Kidney (tissue), 14 donors: ENCODE results near the gene LYPD3. TPM values are rescaled to one million over a fixed set of nuclear protein-coding genes. Genes with fewer than 3 reads are reported as not detected.
A peak's percentile ranks its signal among the peaks of the same experiment; 100 is the strongest.

Source experiments
- DNase-seq, 5 donors: peaks; one replicate each; pipeline ENCODE4 v3.0.0-alpha.2; 2013 to 2020
- FAIRE-seq: peaks from 2 replicates; lab custom pipeline; 2012; peaks lifted over from hg19 to GRCh38; lab: Jason Lieb, UNC
- H3K27ac ChIP-seq, 2 donors: one replicate each; pipeline ENCODE4 v1.7.0; 2013; ENCODE audit warnings: low read depth in 2 of 2, low read length in 2 of 2, inconsistent platforms in 1 of 2
- H3K27me3 ChIP-seq: one replicate; pipeline ENCODE4 v1.7.1; 2013; ENCODE audit warnings: low read length, inconsistent platforms; ENCODE audit not compliant: control insufficient read depth, insufficient read depth
- H3K36me3 ChIP-seq, 3 donors: one replicate each; pipeline versions ENCODE4 v1.7.0 to v1.7.1; 2013; ENCODE audit warnings: low read length in 3 of 3, control low read depth in 1 of 3, inconsistent platforms in 1 of 3; ENCODE audit not compliant: insufficient read depth in 3 of 3, control insufficient read depth in 2 of 3
- H3K4me1 ChIP-seq, 3 donors: one replicate each; pipeline versions ENCODE4 v1.7.0 to v1.7.1; 2013; ENCODE audit warnings: low read length in 3 of 3, inconsistent platforms in 1 of 3, low read depth in 1 of 3; ENCODE audit not compliant: control insufficient read depth in 2 of 3, insufficient read depth in 2 of 3
- H3K4me3 ChIP-seq, 3 donors: one replicate each; pipeline versions ENCODE4 v1.7.0 to v1.8.1; 2013; ENCODE audit warnings: low read length in 3 of 3, control low read depth in 1 of 3, inconsistent platforms in 1 of 3
- H3K9ac ChIP-seq, 3 donors: one replicate each; pipeline versions ENCODE4 v1.7.0 to v1.7.1; 2013; ENCODE audit warnings: low read length in 3 of 3, control low read depth in 1 of 3, inconsistent platforms in 1 of 3
- H3K9me3 ChIP-seq, 3 donors: one replicate each; pipeline versions ENCODE4 v1.7.0 to v1.7.1; 2013; ENCODE audit warnings: low read length in 3 of 3, control low read depth in 1 of 3, inconsistent platforms in 1 of 3; ENCODE audit not compliant: control insufficient read depth in 2 of 3, insufficient read depth in 1 of 3
- intact Hi-C: fragments of 100-400 bp; cut with DNase I; formaldehyde crosslinking; loops from one replicate; pipeline ENCODE4 v1.11.1; 2022
- polyA plus RNA-seq: library from polyadenylated mRNA; stranded (reverse); fragments of 350-450 nt; fragmentation: Illumina TruSeq; extraction: RNeasy Lipid Tissue Mini Kit (QIAGEN cat#74804); gene quantifications from one replicate; pipeline ENCODE4 v1.2.3, GENCODE V29; 2014; ENCODE audit warnings: low read depth, low replicate concordance; ENCODE audit not compliant: insufficient read depth
- total RNA-seq: library from RNA; stranded (reverse); fragmentation: NEBNext Ultra II Directional; extraction: Animal tissue kit (Norgen Biotek cat#: 25700); gene quantifications from one replicate; pipeline ENCODE4 v1.2.1, GENCODE V29; 2021
- TF ChIP-seq, protein P1 (sequence below): IDR thresholded peaks from 3 replicates; pipeline ENCODE4 v1.5.1; 2012; ENCODE audit warnings: mild to moderate bottlenecking, moderate library complexity, borderline replicate concordance; ENCODE audit not compliant: insufficient read depth; ENCODE audit errors: extremely low read depth
- donor health status: control.
- donor health status: control.
- donor health status: control.
- donor health status: control.
- donor health status: control.
- donor health status: DM: yes; HTN: yes; CAD: no.
- donor health status: Normal renal cell carcinoma (clear cell type).

Gene LYPD3
- total and polyA plus RNA-seq, 2 donors from 2014 or later: 1.7 to 2.2 TPM

GRCh38 chr19:43467730-43468129 is 2.3 kb upstream of the LYPD3 start:
- H3K27me3 ChIP-seq: peaks cover 2% of the 10 kb centered on the region
- H3K4me3 ChIP-seq: no peak overlapping the region
- no peak for FAIRE-seq
- no peak overlapping the region for H3K9ac ChIP-seq
- H3K9me3 ChIP-seq: no peaks in the 10 kb centered on the region
- TF ChIP-seq, protein P1, sequence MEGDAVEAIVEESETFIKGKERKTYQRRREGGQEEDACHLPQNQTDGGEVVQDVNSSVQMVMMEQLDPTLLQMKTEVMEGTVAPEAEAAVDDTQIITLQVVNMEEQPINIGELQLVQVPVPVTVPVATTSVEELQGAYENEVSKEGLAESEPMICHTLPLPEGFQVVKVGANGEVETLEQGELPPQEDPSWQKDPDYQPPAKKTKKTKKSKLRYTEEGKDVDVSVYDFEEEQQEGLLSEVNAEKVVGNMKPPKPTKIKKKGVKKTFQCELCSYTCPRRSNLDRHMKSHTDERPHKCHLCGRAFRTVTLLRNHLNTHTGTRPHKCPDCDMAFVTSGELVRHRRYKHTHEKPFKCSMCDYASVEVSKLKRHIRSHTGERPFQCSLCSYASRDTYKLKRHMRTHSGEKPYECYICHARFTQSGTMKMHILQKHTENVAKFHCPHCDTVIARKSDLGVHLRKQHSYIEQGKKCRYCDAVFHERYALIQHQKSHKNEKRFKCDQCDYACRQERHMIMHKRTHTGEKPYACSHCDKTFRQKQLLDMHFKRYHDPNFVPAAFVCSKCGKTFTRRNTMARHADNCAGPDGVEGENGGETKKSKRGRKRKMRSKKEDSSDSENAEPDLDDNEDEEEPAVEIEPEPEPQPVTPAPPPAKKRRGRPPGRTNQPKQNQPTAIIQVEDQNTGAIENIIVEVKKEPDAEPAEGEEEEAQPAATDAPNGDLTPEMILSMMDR: no peak
- no peaks in the 10 kb centered on the region for H3K36me3 ChIP-seq
- peak in 1 of 5 donors; percentile 34 for DNase-seq
- intact Hi-C loops: no loop called here
- no peak overlapping the region for H3K27ac ChIP-seq
- peaks cover 0 to 10% (median 0%) of the 10 kb centered on the region in 3 donors for H3K4me1 ChIP-seq

DNA sequence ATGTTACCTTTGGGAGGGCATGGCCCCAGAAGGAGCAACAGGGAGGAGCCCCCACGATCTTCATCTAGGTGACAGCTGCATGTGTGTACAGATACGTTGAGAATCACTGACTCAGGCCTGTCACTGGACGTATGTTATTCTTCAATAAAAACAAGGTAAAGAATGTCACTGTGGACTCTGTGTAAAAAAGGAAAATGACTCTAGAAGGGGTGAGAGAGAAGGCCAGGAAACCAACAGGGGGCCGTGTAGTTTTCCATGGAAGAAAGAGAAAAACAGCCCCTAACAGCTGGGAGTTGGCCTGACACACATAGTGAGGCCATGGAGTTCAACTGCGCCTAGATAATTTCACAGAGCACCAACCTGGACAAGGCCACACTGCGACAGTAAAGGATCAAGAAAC is 1.9 kb upstream of the LYPD3 start:
- Histone ChIP-seq H3K4me3 (no peak overlapping the region), H3K27ac (no peak overlapping the region), H3K36me3 (no peaks in the 10 kb centered on the region), H3K9me3 (no peaks in the 10 kb centered on the region), H3K27me3 (peaks cover 2% of the 10 kb centered on the region), H3K4me1 (peaks cover 0 to 10% (median 0%) of the 10 kb centered on the region in 3 donors), H3K9ac (no peak overlapping the region)
- intact Hi-C loops: no loop called here
- DNase-seq (no peak), FAIRE-seq (no peak)
- TF ChIP-seq, protein P1: no peak

GRCh38 chr19:43466793-43467192 is 1.4 kb upstream of the LYPD3 start:
- Histone ChIP-seq H3K4me3 (no peak overlapping the region), H3K27me3 (peaks cover 2% of the 10 kb centered on the region), H3K36me3 (no peaks in the 10 kb centered on the region), H3K9ac (no peak overlapping the region), H3K27ac (no peak overlapping the region), H3K4me1 (peaks cover 0 to 10% (median 0%) of the 10 kb centered on the region in 3 donors), H3K9me3 (no peaks in the 10 kb centered on the region)
- TF ChIP-seq, protein P1: no peak
- DNase-seq: no peak
- intact Hi-C loops: no loop called here
- no peak for FAIRE-seq
